Pancreas (tissue), 10 donors: ENCODE data around the gene SULT1C3. TPM values are rescaled to one million over a fixed set of nuclear protein-coding genes. Genes with fewer than 3 reads are reported as not detected.
A peak's percentile ranks its signal among the peaks of the same experiment; 100 is the strongest.

Experiments
- ATAC-seq, 4 donors: fragments of 200-7000 bp; cut with Tn5 transposase; one replicate each; pipeline versions ENCODE4 v1.8.0 to v1.9.1; 2020; ENCODE audit warnings: mild to moderate bottlenecking in 4 of 4, moderate library complexity in 4 of 4
- DNase-seq, 6 donors: peaks; one replicate each; pipeline ENCODE4 v3.0.0-alpha.2; 2020
- FAIRE-seq: peaks from 2 replicates; lab custom pipeline; 2012; peaks lifted over from hg19 to GRCh38; lab: Jason Lieb, UNC
- H3K27ac ChIP-seq, 4 donors: fragments of 200-600 bp; sonication (generic); 1 replicate in 3 of 4; 2 replicates in 1 of 4; pipeline versions ENCODE4 v1.5.0 to v1.8.0; 2020
- H3K27me3 ChIP-seq, 4 donors: fragments of 200-600 bp; one replicate each; pipeline ENCODE4 v1.8.0; 2021
- H3K36me3 ChIP-seq, 3 donors: fragments of 200-600 bp; sonication (generic) in 1 of 3; one replicate each; pipeline versions ENCODE4 v1.5.0 to v1.8.0; 2020 to 2021
- H3K4me1 ChIP-seq, 3 donors: fragments of 200-600 bp; one replicate each; pipeline ENCODE4 v1.8.0; 2021
- H3K4me3 ChIP-seq, 4 donors: fragments of 200-600 bp; sonication (generic) in 2 of 4; one replicate each; pipeline versions ENCODE4 v1.5.0 to v1.8.0; 2020 to 2021
- H3K9me3 ChIP-seq, 4 donors: fragments of 200-600 bp; one replicate each; pipeline ENCODE4 v1.8.0; 2021
- WGBS, 2 donors: extraction: QIAGEN DNeasy Blood & Tissue Kit; methylation state at CpG; one replicate each; pipeline ENCODE4 v1.1.7; 2013; 5-methylcytosine and 5-hydroxymethylcytosine counted together
- intact Hi-C, 3 donors: fragments of 100-400 bp; cut with DNase I; formaldehyde crosslinking; loops; one replicate each; pipeline versions ENCODE4 v1.11.1 to v1.14.2; 2022
- polyA plus RNA-seq, 2 donors: library from polyadenylated mRNA; stranded (reverse); fragments of 200-250 nt; gene quantifications; one replicate each; pipeline ENCODE4 v1.2.3, GENCODE V29; 2013
- total RNA-seq, 6 donors: library from RNA; stranded (reverse); fragmentation: NEBNext Ultra II Directional in 4 of 6; extraction: Animal tissue kit (Norgen Biotek cat#: 25700) in 4 of 6; gene quantifications; one replicate each; pipeline versions ENCODE4 v1.2.1 to v1.2.4, GENCODE V29; 2021 to 2023
- TF ChIP-seq, protein P1 (sequence below), 4 donors: fragments of 200-600 bp; sonication (generic) in 3 of 4; IDR thresholded peaks; one replicate each; pipeline versions ENCODE4 v1.5.0 to v1.8.0; 2021; ENCODE audit warnings: antibody characterized with exemption in 4 of 4
- donor health status: healthy with polysubstance abuse.
- donor health status: DM: no; HTN: no; CAD: no; lungs with moderate emphysema.
- donor health status: DM: no; HTN: no; CAD: no.
- donor health status: control.
- donor health status: control.
- donor health status: Bipolar disorder and iron deficiency.
- donor health status: DM: yes; HTN: yes; CAD: no.
- donor health status: DM: no; HTN: no; CAD: no.
- donor health status: DM: no; HTN: no; CAD: no.
- donor health status: DM: yes; HTN: yes; CAD: no.

Gene SULT1C3
- total RNA-seq, result not detected
- polyA plus RNA-seq, result not detected

DNA sequence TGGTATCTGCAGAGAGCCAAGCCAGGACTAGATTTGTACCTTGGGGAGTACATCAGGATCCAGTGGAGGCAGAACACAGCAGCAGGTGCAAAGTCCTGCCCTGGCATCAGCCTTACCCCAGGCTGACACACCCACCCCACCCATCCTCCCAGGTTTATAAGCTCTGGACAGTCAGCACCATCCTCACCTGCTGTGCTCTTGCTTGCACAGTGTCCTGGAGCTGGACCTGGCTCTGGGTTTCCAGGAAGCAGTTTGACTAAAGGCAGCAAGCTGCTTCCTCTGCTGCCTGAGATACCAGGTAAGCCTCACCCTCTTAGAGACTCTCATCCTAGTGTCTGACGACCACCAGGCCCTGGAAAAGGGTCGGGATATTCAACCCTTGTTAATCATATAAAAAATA lies at the start of gene SULT1C3:
SULT1C3 (plus strand) TSS at position 183 of the 400 bp plus-strand sequence. CDS start 7,227 bp downstream, outside the sequence.
- Histone ChIP-seq H3K9me3 (no peaks in the 10 kb centered on the region), H3K27me3 (no peaks in the 10 kb centered on the region), H3K36me3 (no peaks in the 10 kb centered on the region), H3K27ac (no peak within 1 kb of the TSS), H3K4me1 (no peaks in the 10 kb centered on the region), H3K4me3 (no peak within 1 kb of the TSS)
- FAIRE-seq (no peak), DNase-seq (no peak), ATAC-seq (no peak)
- TF ChIP-seq, protein P1, sequence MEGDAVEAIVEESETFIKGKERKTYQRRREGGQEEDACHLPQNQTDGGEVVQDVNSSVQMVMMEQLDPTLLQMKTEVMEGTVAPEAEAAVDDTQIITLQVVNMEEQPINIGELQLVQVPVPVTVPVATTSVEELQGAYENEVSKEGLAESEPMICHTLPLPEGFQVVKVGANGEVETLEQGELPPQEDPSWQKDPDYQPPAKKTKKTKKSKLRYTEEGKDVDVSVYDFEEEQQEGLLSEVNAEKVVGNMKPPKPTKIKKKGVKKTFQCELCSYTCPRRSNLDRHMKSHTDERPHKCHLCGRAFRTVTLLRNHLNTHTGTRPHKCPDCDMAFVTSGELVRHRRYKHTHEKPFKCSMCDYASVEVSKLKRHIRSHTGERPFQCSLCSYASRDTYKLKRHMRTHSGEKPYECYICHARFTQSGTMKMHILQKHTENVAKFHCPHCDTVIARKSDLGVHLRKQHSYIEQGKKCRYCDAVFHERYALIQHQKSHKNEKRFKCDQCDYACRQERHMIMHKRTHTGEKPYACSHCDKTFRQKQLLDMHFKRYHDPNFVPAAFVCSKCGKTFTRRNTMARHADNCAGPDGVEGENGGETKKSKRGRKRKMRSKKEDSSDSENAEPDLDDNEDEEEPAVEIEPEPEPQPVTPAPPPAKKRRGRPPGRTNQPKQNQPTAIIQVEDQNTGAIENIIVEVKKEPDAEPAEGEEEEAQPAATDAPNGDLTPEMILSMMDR (IDR thresholded peaks at IDR 0.05), result no peak
- intact Hi-C loops, result no loop called here
- 52 to 57% methylated on average over 2 of the region's 2 CpGs for WGBS, 2 donors

DNA sequence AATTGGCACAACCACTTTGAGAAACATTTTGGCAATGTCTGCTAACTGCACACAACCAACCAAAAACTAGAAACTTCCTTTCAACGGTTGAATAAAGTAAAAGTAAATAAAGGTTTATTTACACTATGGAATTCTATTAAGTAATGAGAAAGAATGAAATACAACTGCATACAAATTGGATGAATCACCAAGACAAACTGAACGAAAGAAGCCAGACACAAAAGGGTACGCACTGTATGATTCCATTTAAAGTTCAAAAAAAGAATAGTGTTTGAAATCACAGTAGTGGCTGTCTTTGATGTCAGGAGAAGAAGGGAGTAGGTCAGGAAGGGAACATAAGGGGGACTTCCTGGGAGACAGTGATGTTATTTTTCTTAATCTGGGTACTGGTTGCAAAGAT lies 46.5 kb upstream of the SULT1C3 start:
- no peak for FAIRE-seq
- intact Hi-C loops, result loop anchor here in 1 of 3 donors (10.0 kb wide), 1 partner anchor 1538 kb away; no protein-coding TSS in a partner anchor
- WGBS, 2 donors, result 33 to 43% methylated on average over 3 of the region's 3 CpGs
- peaks cover 0 to 2% (median 0%) of the 10 kb centered on the region in 4 donors for H3K27me3 ChIP-seq
- no peak overlapping the region for H3K4me3 ChIP-seq
- no peaks in the 10 kb centered on the region for H3K9me3 ChIP-seq
- TF ChIP-seq, protein P1 (IDR thresholded peaks at IDR 0.05), result no peak
- no peak overlapping the region for H3K27ac ChIP-seq
- DNase-seq, result no peak
- no peak for ATAC-seq
- no peaks in the 10 kb centered on the region for H3K36me3 ChIP-seq
- H3K4me1 ChIP-seq, result no peaks in the 10 kb centered on the region

DNA sequence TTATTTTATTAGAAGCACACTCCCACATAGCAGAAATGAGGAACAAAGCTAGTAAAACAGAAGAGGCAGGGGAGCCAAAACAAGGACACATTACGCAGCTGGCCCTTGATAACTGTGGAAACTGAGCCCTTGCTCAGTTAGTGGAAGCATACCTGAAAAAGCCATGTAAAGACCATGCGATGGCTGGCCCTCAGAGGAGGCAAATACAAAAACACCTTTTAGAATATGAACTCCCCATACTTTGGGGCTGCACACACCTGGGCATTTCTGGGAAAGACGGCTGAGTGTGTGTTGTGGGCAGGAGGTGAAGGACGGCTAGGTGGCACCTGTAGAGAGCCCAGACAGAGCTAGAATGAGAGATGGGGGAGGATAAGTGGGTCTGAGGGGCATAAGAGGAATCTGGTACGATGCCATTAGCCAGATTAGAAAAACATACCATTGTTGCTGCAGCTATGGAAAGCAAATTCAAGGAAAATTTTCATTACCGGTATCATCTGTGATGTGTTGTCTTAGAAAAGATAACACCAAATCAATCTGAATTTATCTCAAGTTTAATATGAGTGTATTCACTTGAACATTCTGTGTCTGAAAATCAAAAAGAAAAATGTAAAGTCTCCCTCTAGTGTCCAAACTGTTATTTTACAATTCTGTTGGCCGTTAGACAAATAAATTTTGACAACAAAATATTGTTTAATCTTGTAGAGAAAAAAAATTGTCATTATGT lies 45.2 kb upstream of the SULT1C3 start:
- no peak overlapping the region for H3K4me3 ChIP-seq
- H3K27me3 ChIP-seq, result peaks cover 0 to 2% (median 0%) of the 10 kb centered on the region in 4 donors
- TF ChIP-seq, protein P1 (IDR thresholded peaks at IDR 0.05), result peak in 3 of 4 donors; percentile 20 to 29 (median 29)
- WGBS, 2 donors, result 40 to 44% methylated on average over 7 of the region's 7 CpGs
- FAIRE-seq (peak; percentile 98), ATAC-seq (no peak), DNase-seq (no peak)
- no peak overlapping the region for H3K27ac ChIP-seq
- H3K36me3 ChIP-seq, result no peaks in the 10 kb centered on the region
- no peaks in the 10 kb centered on the region for H3K9me3 ChIP-seq
- no peaks in the 10 kb centered on the region for H3K4me1 ChIP-seq
- intact Hi-C loops, result loop anchor here in 1 of 3 donors (10.0 kb wide), 1 partner anchor 1540 kb away; no protein-coding TSS in a partner anchor

DNA sequence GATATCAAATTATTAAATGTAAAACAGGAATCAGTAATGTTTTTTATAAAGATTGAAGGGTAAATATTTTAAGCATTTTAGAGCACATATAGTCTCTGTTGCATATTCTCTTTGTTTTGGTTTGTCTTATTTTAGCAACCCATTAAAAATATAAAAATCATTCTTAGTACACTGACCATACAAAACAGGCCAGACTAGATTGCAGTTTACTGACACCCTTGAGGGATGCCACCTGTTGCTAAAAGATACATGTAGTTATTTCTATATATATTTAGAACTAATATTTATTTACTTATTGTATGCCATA lies 44.7 kb upstream of the SULT1C3 start:
- intact Hi-C loops, result loop anchor here in 1 of 3 donors (10.0 kb wide), 1 partner anchor 1540 kb away; no protein-coding TSS in a partner anchor
- H3K27ac ChIP-seq, result no peak overlapping the region
- no peaks in the 10 kb centered on the region for H3K36me3 ChIP-seq
- TF ChIP-seq, protein P1 (IDR thresholded peaks at IDR 0.05), result peak in 1 of 4 donors; percentile 2
- no peak for DNase-seq
- no peak overlapping the region for H3K4me3 ChIP-seq
- no peak for FAIRE-seq
- H3K4me1 ChIP-seq, result no peaks in the 10 kb centered on the region
- ATAC-seq, result no peak
- H3K27me3 ChIP-seq, result peaks cover 0 to 2% (median 0%) of the 10 kb centered on the region in 4 donors
- no peaks in the 10 kb centered on the region for H3K9me3 ChIP-seq

DNA sequence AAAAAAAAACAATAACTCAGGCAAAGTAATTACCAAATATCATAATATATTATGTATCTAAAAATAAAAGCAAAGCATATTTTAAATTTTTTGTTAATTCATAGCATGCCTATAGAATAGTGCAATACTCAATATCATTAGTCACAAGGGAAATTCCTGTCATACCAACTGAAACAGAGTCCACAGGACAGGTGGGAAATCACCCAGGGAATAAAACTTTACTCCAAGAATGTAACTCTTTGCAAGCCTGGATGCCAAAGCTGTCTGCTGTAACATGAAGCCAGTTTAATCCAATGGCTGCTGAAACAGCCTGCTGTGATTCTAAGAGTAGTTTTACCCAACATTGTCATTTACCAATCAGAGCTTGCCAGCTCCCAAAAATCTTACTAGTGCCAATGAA lies 40.0 kb upstream of the SULT1C3 start:
- no peak for ATAC-seq

More for the DNA sequence above, 40.0 kb upstream of the SULT1C3 start:
- H3K27ac ChIP-seq, result no peak overlapping the region
- no peak overlapping the region for H3K4me3 ChIP-seq
- FAIRE-seq, result no peak
- no peaks in the 10 kb centered on the region for H3K27me3 ChIP-seq
- DNase-seq, result no peak
- no peaks in the 10 kb centered on the region for H3K9me3 ChIP-seq
- H3K36me3 ChIP-seq, result no peaks in the 10 kb centered on the region
- intact Hi-C loops, result loop anchor here in 1 of 3 donors (10.0 kb wide), 1 partner anchor 1545 kb away; no protein-coding TSS in a partner anchor
- no peaks in the 10 kb centered on the region for H3K4me1 ChIP-seq
- TF ChIP-seq, protein P1 (IDR thresholded peaks at IDR 0.05), result no peak
